Rectal smooth muscle tissue (tissue), 1 donor: ENCODE results near the gene NSF.
"Not testable (repeated sequence)": the region's sequence is repeated elsewhere in the genome, so short reads cannot be mapped to it uniquely, and the experiment has no call there.

Experiments used
- H3K27ac ChIP-seq: one replicate; pipeline ENCODE4 v1.7.0; 2013; ENCODE audit warnings: low read depth, low read length, inconsistent platforms
- H3K27me3 ChIP-seq: one replicate; pipeline ENCODE4 v1.7.0; 2013; ENCODE audit warnings: low read length; ENCODE audit not compliant: control insufficient read depth, insufficient read depth
- H3K36me3 ChIP-seq: one replicate; pipeline ENCODE4 v1.7.0; 2013; ENCODE audit warnings: low read length; ENCODE audit not compliant: control insufficient read depth, insufficient read depth
- H3K4me1 ChIP-seq: one replicate; pipeline ENCODE4 v1.7.0; 2013; ENCODE audit warnings: low read length; ENCODE audit not compliant: control insufficient read depth, insufficient read depth
- H3K4me3 ChIP-seq: one replicate; pipeline ENCODE4 v1.7.0; 2013; ENCODE audit warnings: low read length
- H3K9ac ChIP-seq: one replicate; pipeline ENCODE4 v1.7.0; 2013; ENCODE audit warnings: low read length

The NSF gene

GRCh38 chr17:46647251-46647650, 56.8 kb downstream of the NSF start:
- not testable (repeated sequence) for H3K4me3 ChIP-seq

GRCh38 chr17:46647688-46648278, 57.3 kb downstream of the NSF start:
- H3K27me3 ChIP-seq, H3K4me1 ChIP-seq, H3K36me3 ChIP-seq, H3K4me3 ChIP-seq, H3K9ac ChIP-seq, H3K27ac ChIP-seq: not testable (repeated sequence)

More at GRCh38 chr17:46647251-46647650, 56.8 kb downstream of the NSF start:
- not testable (repeated sequence) for H3K27me3 ChIP-seq, H3K36me3 ChIP-seq, H3K4me1 ChIP-seq, H3K27ac ChIP-seq, H3K9ac ChIP-seq

- H3K27ac ChIP-seq, H3K27me3 ChIP-seq, H3K4me1 ChIP-seq, H3K9ac ChIP-seq, H3K4me3 ChIP-seq, H3K36me3 ChIP-seq: not testable (repeated sequence)
Observed at GRCh38 chr17:46649246-46649645, 58.8 kb downstream of the NSF start.

- H3K4me1 ChIP-seq, H3K27me3 ChIP-seq, H3K9ac ChIP-seq, H3K27ac ChIP-seq, H3K4me3 ChIP-seq, H3K36me3 ChIP-seq: not testable (repeated sequence)
Observed at GRCh38 chr17:46652024-46652643, 61.7 kb downstream of the NSF start.

DNA sequence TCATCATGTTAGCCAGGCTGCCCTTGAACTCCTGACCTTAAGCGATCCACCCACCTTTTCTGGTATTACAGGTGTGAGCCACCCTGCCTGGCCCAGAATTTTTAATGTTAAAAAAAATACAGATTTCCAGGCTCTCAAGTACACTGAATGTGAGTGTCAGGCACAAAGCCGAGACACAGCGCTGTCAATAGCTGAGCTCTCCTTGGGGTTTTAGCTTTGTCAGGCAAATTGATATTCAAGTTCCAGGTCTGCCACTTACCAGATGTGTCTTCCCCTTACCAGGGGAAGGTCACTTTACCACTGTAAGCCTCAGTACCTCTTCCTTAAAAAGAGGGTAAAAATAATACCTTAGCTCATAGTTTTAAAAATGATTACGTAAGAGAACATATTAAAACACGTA, 67.8 kb downstream of the NSF start:
- H3K4me3 ChIP-seq, H3K27ac ChIP-seq, H3K36me3 ChIP-seq: not testable (repeated sequence)

GRCh38 chr17:46659702-46660101, 69.2 kb downstream of the NSF start:
- H3K27ac ChIP-seq, H3K4me3 ChIP-seq, H3K36me3 ChIP-seq, H3K27me3 ChIP-seq, H3K4me1 ChIP-seq, H3K9ac ChIP-seq: not testable (repeated sequence)

More for the DNA sequence above, 67.8 kb downstream of the NSF start:
- not testable (repeated sequence) for H3K9ac ChIP-seq, H3K27me3 ChIP-seq, H3K4me1 ChIP-seq

DNA sequence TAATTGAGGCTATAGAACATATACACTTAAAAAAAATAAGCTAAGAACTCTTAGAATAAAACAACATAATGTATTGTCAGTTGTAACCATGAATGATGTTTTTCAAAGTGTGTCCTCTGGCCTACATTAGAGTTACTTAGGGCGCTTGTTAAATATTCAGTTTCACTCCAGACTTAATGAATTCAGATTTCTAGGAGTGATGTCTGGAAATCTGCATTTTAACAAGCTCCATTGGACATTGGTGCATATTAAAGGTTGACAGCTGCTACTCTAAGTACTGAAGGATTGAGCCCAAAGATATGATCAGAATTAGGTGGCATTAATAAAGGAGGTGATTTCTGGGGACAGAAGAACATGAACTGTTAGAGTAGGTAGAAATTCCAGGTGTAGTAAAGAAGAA, 72.7 kb downstream of the NSF start:
- H3K9ac ChIP-seq, H3K36me3 ChIP-seq, H3K27me3 ChIP-seq, H3K4me1 ChIP-seq, H3K27ac ChIP-seq, H3K4me3 ChIP-seq: not testable (repeated sequence)

- not testable (repeated sequence) for H3K4me1 ChIP-seq, H3K9ac ChIP-seq, H3K4me3 ChIP-seq, H3K27me3 ChIP-seq, H3K27ac ChIP-seq, H3K36me3 ChIP-seq
Observed at GRCh38 chr17:46663552-46663951, 73.1 kb downstream of the NSF start.

GRCh38 chr17:46665969-46666368, 75.5 kb downstream of the NSF start:
- not testable (repeated sequence) for H3K4me3 ChIP-seq, H3K9ac ChIP-seq, H3K4me1 ChIP-seq, H3K27ac ChIP-seq, H3K27me3 ChIP-seq, H3K36me3 ChIP-seq

GRCh38 chr17:46670789-46671188, 80.3 kb downstream of the NSF start:
- H3K36me3 ChIP-seq, H3K9ac ChIP-seq, H3K4me3 ChIP-seq, H3K4me1 ChIP-seq, H3K27me3 ChIP-seq, H3K27ac ChIP-seq: not testable (repeated sequence)

DNA sequence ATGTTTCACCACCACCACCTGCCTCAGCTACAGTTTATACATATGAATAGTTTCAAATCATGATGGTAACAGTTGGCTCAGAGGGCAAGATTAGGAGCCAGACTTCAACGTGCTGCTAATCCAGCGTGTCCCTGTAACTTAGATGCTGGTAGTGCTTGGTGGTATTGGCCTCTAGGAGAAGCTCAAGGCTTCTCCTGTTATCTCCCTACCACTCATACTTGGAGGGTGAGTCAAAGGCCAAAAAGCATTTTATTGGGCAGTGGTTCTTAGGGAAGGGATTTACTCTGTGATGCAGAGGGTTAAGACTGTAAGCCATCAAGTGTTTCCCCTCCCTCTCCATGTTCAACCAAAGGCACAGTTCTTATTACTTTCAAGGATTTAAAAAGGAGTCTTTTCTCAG, 82.3 kb downstream of the NSF start:
- not testable (repeated sequence) for H3K4me3 ChIP-seq, H3K27ac ChIP-seq, H3K9ac ChIP-seq, H3K27me3 ChIP-seq, H3K4me1 ChIP-seq, H3K36me3 ChIP-seq

DNA sequence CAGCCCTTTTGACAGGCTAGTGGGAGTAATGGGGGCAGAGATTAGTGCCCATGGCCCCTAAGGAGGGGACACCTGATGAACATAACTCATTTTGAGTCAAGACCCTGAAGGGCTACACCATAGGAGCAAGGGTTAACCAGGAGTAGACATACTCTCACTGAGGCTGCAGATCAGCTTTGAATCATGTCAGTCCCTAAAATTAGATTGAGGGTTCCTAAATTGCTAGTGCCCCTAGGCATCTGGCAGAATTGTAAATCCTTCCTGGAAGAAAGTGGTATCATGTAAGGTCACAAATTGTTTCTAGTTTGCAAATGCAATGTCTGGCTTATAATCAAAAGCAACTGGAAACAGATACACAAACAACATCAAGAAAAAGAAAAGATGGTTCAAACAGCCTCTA, 87.3 kb downstream of the NSF start:
- H3K9ac ChIP-seq, H3K4me1 ChIP-seq, H3K4me3 ChIP-seq, H3K27me3 ChIP-seq, H3K36me3 ChIP-seq, H3K27ac ChIP-seq: not testable (repeated sequence)

DNA sequence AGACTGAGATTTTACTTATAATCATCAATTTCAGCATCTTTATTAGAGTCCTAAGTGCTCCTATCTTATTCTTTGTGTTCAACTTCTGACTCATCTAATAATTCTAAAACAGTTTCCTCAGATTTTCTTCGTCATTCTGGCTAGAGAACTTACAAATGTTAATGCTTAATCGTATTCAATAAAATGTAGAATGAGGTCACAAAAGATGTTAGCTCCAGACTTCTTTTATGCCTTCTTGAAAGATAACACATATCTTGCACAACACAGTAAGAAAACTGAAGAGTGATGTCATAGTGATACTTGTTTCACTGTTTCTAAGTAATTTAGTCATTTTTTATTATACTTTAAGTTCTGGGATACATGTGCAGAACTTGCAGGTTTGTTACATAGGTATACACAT, 93.2 kb downstream of the NSF start:
- H3K36me3 ChIP-seq, H3K4me3 ChIP-seq, H3K27me3 ChIP-seq, H3K9ac ChIP-seq, H3K27ac ChIP-seq, H3K4me1 ChIP-seq: not testable (repeated sequence)
